NCI-H128 (cell line): ENCODE data around the gene METTL21C.

ENCODE experiments used
- DNase-seq: peaks from one replicate; lab custom pipeline; 2025; ENCODE audit not compliant: unreplicated experiment; lab: John Stamatoyannopoulos, UW

Gene METTL21C

GRCh38 chr13:102667911-102668310 lies 26.9 kb downstream of the METTL21C start:
- no peak for DNase-seq

DNA sequence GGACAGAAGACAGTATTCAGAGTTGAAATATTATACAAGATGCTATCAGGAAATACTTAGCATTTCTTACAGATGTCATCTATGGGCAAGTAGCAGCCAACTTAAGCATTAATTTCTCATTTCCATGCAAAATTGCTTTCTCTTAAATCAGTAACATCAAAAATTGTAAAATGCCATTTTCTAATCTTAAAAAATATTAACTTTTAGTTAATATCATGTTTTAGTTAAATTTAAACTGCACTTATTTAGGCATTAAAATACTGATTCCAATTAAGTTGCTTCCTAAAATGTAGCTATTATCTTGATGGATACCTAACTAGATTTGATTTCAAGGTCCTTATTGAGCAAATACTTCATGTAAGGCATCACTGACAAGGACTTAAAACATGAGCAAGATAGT lies 27.8 kb downstream of the METTL21C start:
- DNase-seq: no peak

- no peak for DNase-seq
These were observed 35.6 kb downstream of the METTL21C start for GRCh38 chr13:102659168-102659713.

DNA sequence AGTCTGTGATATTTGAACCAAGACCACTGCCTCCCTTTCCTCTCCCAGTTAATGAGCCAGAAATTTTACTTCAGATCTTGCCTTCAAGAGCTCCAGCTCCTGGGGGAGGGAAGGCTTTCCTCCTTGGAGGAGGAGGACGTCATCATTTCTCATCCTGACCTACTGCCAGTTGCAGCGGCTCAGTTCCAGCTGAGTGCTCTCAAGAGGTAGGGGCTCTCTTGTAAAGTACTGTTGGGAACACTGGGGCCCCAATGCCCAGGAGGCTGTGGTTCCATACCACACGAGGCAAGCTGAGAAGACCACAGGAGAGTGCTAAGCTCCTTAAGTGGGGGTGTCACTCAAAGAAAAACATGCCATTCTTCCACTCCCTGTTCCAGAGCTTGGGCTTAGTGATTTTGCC lies 36.2 kb downstream of the METTL21C start:
- no peak for DNase-seq

GRCh38 chr13:102657630-102658029 lies 37.2 kb downstream of the METTL21C start:
- no peak for DNase-seq

- no peak for DNase-seq
These were observed 40.1 kb downstream of the METTL21C start for GRCh38 chr13:102654756-102655155.

DNA sequence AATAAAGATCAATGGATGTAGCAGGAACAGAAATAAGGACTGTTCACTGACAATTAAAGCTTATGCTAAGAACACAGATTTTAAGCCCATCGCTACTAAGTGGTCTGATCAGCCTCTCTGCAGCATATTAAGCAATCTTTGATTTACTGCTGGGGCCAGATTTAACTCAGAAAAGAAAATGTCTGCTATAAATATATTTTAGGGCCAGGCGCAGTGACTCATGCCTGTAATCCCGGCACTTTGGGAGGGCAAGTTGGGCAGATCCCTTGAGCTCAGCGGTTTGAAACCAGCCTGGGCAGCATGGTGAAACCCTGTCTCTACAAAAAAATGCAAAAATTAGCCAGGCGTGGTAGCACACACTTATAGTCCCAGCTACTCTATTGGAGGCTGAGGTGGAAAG lies 43.0 kb downstream of the METTL21C start:
- no peak for DNase-seq

DNA sequence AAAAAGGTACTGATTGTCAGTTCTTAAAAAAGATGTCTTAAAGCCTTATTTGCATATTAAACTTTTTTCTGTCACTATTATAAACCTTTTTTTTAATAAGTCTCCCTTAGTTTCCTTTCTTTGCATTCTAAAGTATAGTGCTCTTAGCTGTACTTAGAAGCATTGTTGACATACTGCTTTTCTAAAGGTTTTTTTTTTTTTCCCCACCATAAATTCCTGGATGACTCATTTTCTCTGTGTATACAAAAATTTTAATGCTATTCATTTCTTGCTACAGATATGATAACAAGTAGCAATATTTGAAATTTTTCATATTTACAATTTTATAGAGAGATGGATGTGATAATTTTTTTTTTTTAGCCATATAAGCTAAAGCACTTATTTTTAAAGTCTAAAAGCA lies 43.5 kb downstream of the METTL21C start:
- no peak for DNase-seq

- no peak for DNase-seq
These were observed 44.4 kb downstream of the METTL21C start for GRCh38 chr13:102650444-102650843.

DNA sequence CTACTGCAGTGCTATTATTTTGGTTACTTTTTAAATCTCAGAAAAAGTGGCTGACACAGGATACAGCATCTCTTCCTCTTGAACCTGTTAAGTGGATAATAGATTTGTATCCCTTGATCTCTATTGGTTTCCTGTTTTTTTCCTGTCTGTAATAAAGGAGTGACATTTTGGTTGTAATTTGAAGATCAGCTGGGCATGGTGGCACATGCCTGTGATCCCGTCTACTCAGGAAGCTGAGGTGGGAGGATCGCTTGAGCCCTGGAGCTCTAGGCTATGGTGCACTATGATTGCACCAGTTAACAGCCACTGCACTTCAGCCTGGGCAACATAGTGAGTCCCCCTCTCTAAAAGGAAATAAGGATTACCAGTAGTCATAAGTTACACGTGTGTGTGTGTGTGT lies 46.8 kb downstream of the METTL21C start:
- peak; percentile 10 for DNase-seq

- DNase-seq: no peak
These were observed 49.1 kb downstream of the METTL21C start for GRCh38 chr13:102645701-102646100.

GRCh38 chr13:102643656-102644055 lies 51.2 kb downstream of the METTL21C start:
- DNase-seq: no peak

GRCh38 chr13:102642475-102642874 lies 52.4 kb downstream of the METTL21C start:
- peak; percentile 75 for DNase-seq

DNA sequence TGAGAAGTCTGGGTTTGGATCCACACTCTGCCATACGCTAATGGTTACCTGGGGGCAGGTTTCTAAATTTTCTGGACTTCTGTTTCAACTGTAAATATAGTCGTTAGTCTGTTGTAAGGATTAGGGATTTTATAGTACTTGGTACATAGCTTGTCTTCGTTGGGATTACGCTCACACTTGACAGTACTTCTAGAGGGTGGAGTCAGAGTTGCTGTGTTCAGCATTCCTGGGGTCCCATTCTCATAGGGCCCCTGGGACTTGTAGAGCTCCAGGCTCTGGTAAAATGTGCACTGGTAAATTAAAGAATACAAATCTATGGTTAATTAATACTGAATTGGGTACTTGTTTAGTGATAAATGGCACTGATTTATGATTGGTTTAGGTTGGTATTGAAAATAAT lies 52.8 kb downstream of the METTL21C start:
- no peak for DNase-seq

- no peak for DNase-seq
These were observed 56.1 kb downstream of the METTL21C start for GRCh38 chr13:102638741-102639140.
